BLaER1 treated with 17β-estradiol and CSF1 and Interleukin-3, amounts not matched to agents 10 nM and 100 nM (cell line): ENCODE results near the gene GUCD1.
"Not testable (repeated sequence)": the region's sequence is repeated elsewhere in the genome, so short reads cannot be mapped to it uniquely, and the experiment has no call there.

Experiments
- H3K27ac ChIP-seq, 11 experiments: shearing (Covaris generic); formaldehyde crosslinking; 2 replicates each; pipeline ENCODE4 v1.8.1; 2022
- H3K27me3 ChIP-seq, 11 experiments: shearing (Covaris generic); formaldehyde crosslinking; 2 replicates each; pipeline ENCODE4 v1.8.1; 2022
- H3K36me3 ChIP-seq, 11 experiments: shearing (Covaris generic); formaldehyde crosslinking; 2 replicates each; pipeline ENCODE4 v1.8.1; 2022
- H3K4me1 ChIP-seq, 10 experiments: shearing (Covaris generic); formaldehyde crosslinking; 2 replicates each; pipeline ENCODE4 v1.8.1; 2022
- H3K4me2 ChIP-seq, 11 experiments: shearing (Covaris generic); formaldehyde crosslinking; 2 replicates each; pipeline ENCODE4 v1.8.1; 2022
- H3K4me3 ChIP-seq, 10 experiments: shearing (Covaris generic); formaldehyde crosslinking; 2 replicates each; pipeline ENCODE4 v1.8.1; 2022
- H3K9ac ChIP-seq, 11 experiments: shearing (Covaris generic); formaldehyde crosslinking; 2 replicates each; pipeline ENCODE4 v1.8.1; 2022
- H3K9me3 ChIP-seq, 11 experiments: shearing (Covaris generic); formaldehyde crosslinking; replicated peaks in 1 of 11; 2 replicates each; pipeline ENCODE4 v1.8.1; 2022
- H4K20me1 ChIP-seq, 11 experiments: shearing (Covaris generic); formaldehyde crosslinking; 2 replicates each; pipeline ENCODE4 v1.8.1; 2022
- Cebpa-rat ChIP-seq, 11 experiments: shearing (Covaris generic); IDR thresholded peaks; 2 replicates each; pipeline ENCODE4 v1.8.1; 2022

The GUCD1 gene

DNA sequence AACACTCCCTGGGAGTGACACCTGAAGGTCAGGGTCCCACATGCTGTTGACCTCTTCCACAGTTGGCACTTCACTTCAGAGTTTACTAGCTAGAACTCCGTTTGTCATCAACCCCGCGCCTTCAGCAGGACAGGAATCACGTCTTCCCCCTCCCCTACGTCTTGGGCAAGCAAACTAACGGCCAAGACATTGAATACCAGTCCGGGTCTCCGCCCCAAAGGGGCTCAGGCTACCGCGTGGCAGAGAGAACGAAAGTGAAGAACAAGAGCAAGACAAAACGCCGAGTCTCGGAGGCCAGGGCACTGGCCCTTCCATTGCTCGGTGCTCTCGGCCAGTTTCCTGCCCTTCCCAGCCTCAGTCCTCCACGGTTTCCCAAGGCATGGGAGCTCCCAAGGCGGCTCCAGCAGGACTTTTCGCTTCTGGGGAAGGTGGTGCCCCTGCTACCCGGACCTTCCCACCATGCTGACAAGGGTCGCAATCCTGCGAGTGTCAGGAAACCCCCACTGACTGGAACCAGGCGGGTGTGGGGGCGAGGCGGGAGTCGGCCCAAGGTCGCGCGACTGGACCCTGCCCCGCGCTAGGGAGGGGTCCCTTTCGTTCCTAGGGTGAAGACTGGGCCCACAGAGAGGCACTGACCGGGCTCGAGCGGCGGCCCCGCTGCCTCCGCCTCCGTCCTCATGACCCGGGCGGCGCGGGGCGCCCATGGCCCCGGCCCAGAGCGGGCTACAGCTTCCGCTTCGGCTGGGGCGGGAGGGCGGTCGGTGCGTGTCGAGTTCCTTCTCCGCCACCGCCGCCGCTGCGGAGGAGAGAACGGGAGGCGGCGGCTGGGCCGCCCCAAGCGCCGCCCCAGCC is at the start of gene GUCD1:
GUCD1 (minus strand) TSS at position 826 of the 852 bp plus-strand sequence; CDS start at position 679, 147 bp downstream.
- peak within 1 kb of the TSS; percentile 86 to 99 (median 98) for H3K4me3 ChIP-seq
- H4K20me1 ChIP-seq: peaks cover 52 to 89% (median 81%) of the 10 kb centered on the region in 11 experiments; a peak in 21 of 22 replicates
- no peaks in the 10 kb centered on the region for H3K27me3 ChIP-seq
- no peak for TF ChIP-seq Cebpa-rat (IDR thresholded peaks at IDR 0.05)
- H3K27ac ChIP-seq: peak within 1 kb of the TSS; percentile 95 to 100 (median 98)
- peaks cover 64 to 79% (median 72%) of the 10 kb centered on the region in 10 experiments for H3K4me1 ChIP-seq
- peak within 1 kb of the TSS; percentile 96 to 100 (median 98) for H3K4me2 ChIP-seq
- H3K9ac ChIP-seq: peak within 1 kb of the TSS; percentile 89 to 99 (median 98)
- peaks cover 36 to 58% (median 53%) of the 10 kb centered on the region in 11 experiments for H3K36me3 ChIP-seq
- no peaks in the 10 kb centered on the region for H3K9me3 ChIP-seq

DNA sequence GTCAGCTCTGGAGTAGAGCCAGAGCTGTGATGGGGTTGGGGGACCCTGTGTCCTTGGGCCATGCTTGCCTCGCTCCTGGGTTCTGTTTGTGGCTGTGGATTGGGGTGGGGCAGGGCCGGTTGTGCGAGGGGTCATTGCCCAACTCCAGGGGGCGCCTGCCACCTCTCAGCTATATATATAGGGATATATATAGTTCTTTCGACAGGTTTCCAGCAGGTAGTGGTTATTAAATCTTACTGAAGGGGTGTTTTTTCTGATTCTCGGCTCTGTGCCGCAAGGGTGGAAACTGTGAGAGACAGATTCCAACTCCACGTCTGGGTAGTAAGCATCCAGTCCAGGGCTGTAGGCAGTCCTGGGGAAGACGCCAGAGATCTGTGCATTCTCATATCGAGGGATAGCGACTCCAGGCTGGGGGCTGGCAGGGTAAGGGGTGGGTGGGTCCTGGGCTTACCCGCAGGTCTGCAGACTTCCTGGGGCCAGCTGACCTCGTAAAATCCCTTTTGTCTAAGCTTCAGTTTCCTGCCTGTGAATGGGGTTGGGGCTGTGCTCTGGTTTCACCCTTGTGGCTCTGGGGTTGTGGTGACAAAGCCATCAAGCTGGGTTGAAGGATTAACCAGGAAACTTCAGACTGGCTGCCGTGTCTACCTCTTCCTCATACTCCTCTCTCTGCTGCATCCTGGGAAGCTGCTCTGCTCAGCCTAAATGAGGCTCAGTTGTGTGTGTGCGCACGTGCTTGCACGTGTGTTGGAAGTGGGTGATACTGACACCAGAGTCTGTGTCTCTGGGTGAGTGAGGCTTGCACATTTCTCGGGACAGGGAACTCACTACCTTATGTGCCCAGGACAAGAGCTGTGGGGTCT is 49.1 kb upstream of the GUCD1 start:
- not testable (repeated sequence) for H3K36me3 ChIP-seq, H3K27me3 ChIP-seq, H3K4me3 ChIP-seq, H4K20me1 ChIP-seq, H3K9me3 ChIP-seq
- Histone ChIP-seq H3K27ac (peak overlapping the region in 4 of 11 experiments; percentile 31 to 60 (median 56); a peak in 8 of 22 replicates), H3K4me2 (peak overlapping the region; percentile 40 to 62 (median 56); a peak in 19 of 22 replicates), H3K9ac (peak overlapping the region in 3 of 11 experiments; percentile 15 to 33 (median 32); a peak in 1 of 22 replicates), H3K4me1 (peaks cover 31 to 49% (median 38%) of the 10 kb centered on the region in 10 experiments)

DNA sequence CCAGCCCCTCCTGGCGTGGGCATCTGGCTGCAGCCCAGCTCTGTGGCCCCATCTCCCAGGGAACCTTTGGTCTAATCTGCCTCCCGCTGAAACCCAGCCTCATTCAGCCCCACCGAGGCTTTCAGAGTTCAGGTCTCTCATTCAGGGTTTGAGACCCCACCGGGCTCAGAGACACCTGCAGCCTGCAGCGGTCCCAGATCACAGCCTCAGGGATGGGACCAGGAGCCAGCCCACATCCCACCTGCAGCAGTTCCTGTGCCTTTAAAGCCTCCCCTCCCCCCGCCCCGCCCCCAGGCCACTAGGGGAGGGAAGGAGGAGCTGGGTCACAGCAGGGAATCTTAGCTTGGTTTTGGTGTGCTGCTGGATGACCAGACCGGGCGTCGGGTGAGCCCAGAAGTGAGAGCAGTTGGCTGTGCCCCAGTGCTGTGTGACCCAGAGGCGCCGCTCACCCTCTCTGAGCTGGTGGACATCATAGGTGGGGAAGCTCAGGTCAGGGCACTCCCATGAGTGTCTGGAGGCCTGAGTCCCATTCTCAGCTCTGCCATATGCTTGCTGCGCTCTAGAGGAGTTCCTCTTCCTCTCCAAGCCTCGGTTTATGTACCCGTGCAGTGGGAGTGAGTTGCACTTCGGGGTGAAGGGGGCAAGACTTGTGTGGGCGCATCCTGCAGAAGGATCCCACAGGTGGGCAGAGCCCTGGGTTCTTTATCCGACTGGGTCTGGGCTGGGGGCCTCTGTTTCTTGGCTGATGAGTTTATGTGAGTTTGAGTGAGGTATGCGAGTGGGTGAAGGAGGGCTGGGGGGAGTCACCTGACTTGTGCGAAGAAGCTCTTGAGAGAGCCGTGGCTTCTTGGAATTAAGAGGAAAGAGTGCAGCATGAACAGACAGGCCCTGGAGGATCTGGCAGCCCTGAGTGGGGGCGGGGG is 48.2 kb upstream of the GUCD1 start, which contains the start of gene GGT1:
GGT1 (plus strand) TSS at position 347 of the 923 bp plus-strand sequence. CDS start 7,889 bp downstream, outside the sequence.
- not testable (repeated sequence) for H4K20me1 ChIP-seq, H3K27me3 ChIP-seq, H3K4me3 ChIP-seq, H3K36me3 ChIP-seq, H3K9me3 ChIP-seq
- peak within 1 kb of the TSS in 7 of 11 experiments; percentile 31 to 77 (median 59); a peak in 11 of 22 replicates for H3K27ac ChIP-seq
- peak within 1 kb of the TSS in 3 of 11 experiments; percentile 15 to 33 (median 32); a peak in 1 of 22 replicates for H3K9ac ChIP-seq
- H3K4me2 ChIP-seq: peak within 1 kb of the TSS; percentile 53 to 81 (median 65); a peak in 19 of 22 replicates
- peaks cover 31 to 49% (median 40%) of the 10 kb centered on the region in 10 experiments for H3K4me1 ChIP-seq

DNA sequence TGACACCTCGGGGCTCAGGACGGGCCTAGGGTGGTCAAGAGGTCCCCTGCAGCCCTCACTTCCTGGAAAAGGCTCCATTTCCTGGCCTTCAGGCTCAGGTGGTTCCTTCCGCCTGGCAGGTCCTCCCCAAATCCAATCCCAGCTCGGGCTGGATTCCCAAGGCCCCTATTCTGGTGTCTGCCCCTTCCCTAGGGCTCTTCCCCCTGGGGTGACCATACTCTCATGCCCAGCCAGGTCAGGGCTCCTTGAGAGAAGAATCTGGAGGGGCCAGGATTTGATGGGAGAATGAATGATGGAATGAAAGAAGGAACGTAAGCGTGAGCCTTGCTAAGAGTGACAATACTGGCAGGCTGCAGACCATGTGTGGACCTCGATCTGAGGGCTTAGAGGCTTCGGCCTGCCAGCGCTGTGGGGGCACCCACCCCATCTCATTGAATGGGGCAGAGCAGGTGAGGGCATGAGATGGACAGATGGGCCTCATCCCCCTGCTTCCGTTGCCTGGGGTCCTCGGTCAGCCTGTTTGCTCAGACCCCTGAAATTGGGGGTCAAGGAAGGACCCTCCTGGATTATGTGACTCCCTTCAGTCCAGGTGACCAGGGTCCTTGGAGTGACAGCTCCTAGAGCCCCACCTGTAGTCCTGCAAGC is 47.3 kb upstream of the GUCD1 start:
- not testable (repeated sequence) for H3K9me3 ChIP-seq, H3K27me3 ChIP-seq, H4K20me1 ChIP-seq, H3K4me3 ChIP-seq, H3K36me3 ChIP-seq
- Histone ChIP-seq H3K9ac (0 out of 22 replicates have a peak overlapping the region, but pooled peaks of 1 of the 11 experiments have one; percentile 34), H3K4me1 (peaks cover 23 to 41% (median 33%) of the 10 kb centered on the region in 10 experiments), H3K4me2 (peak overlapping the region in 9 of 11 experiments; percentile 51 to 81 (median 69); a peak in 12 of 22 replicates), H3K27ac (peak overlapping the region in 5 of 11 experiments; percentile 48 to 77 (median 70); a peak in 8 of 22 replicates)

DNA sequence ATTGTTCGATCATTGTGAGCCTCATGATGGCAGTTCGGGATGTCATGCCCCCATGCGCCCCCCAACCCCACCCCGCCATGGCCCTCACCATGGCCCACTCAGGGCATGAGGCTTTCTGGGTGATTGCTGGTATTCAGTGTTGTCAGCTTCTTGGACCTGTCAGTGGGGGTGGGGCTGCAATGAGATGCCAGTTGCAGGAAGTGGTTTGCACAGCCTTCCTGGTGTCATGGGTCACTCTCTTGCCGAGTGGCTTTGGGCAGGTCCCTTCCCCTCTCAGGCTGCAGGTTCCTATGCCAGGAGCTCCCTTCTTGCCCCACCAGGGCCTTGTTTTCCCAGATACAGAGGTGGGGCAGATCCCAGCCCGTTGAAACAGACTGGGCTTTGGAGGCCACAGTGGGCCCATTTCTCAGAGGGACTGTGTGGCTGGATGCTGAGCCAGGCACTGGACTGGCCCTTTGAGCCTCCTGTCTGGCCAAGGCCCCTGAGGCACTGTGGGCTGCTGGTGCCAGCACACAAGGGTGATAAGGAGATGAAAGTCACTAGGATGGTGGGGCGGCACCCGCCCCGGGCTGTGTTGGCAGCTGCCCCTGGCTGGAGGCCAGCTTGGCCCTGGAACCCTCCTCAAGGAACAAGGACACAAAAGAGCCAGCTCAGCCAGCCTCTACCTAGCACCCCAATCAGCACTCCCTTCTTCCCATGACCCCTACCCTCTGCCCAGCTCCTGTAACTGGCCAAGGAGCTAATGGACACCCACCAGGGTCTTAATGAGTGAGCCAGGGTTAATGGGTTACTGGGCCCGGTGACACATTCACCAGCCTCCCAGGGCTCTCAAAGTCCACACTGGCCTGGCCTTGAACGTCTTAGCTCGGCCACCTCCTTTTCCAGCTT is 46.5 kb upstream of the GUCD1 start:
- Histone ChIP-seq H4K20me1 (no peaks in the 10 kb centered on the region), H3K4me3 (no peak overlapping the region), H3K4me1 (peaks cover 21 to 39% (median 32%) of the 10 kb centered on the region in 10 experiments), H3K9ac (peak overlapping the region in 3 of 11 experiments; percentile 34 to 43 (median 36); a peak in 5 of 22 replicates), H3K4me2 (peak overlapping the region; percentile 51 to 81 (median 67)), H3K27ac (peak overlapping the region in 7 of 11 experiments; percentile 38 to 77 (median 58); a peak in 13 of 22 replicates), H3K27me3 (no peaks in the 10 kb centered on the region), H3K36me3 (no peaks in the 10 kb centered on the region), H3K9me3 (no peaks in the 10 kb centered on the region)
- TF ChIP-seq Cebpa-rat (IDR thresholded peaks at IDR 0.05): no peak

DNA sequence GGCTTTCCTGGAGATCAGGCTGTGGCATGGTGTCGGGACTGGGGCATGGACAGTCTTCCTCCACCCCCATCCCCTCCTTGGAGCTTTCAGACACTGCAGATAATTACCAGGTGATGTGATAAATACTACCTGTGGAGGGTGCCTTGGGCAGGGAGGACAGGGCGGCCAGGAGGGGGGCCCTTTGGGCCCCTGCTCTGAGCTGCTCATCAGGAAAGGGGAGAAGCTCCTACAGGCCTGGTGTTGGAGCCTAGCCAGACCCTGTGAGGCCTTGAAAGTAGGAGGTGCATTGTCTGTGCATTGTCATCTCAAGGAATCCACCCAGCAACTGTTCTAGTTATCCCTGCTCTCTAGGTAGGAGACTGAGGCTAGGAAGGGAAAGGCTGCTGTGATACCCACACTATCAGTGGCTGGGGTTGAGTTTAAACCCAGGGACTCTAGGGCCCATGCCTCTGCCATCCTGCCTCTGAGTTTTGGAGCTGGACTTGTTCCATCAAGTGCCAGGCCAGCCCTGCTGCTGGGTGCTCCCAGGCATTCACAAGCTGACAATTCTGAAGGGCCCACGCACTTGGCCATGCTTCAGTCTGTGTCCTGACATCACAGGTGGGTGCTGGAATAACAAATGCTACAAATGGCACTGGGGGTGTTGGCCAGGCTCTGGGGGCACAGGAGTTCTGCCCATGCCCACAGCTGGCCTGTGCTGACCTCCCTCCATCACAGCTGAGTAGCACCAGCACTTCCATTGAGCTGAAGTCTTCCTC is 45.2 kb upstream of the GUCD1 start:
- H3K4me1 ChIP-seq: peaks cover 23 to 43% (median 32%) of the 10 kb centered on the region in 10 experiments
- H3K4me3 ChIP-seq, H3K27me3 ChIP-seq, H3K9me3 ChIP-seq, H4K20me1 ChIP-seq, H3K36me3 ChIP-seq, H3K9ac ChIP-seq: not testable (repeated sequence)
- H3K4me2 ChIP-seq: peak overlapping the region in 1 of 11 experiments; percentile 80; a peak in 1 of 22 replicates
- H3K27ac ChIP-seq: peak overlapping the region in 2 of 11 experiments; percentile 0 to 10; a peak in 1 of 22 replicates
